Measurements from ENCODE around the gene PEMT.

The PEMT gene

GRCh38 chr17:17603895-17604225, 12.4 kb upstream of the PEMT start:
- DNase-seq: no peak

- no peak for DNase-seq
These were observed 11.8 kb upstream of the PEMT start for GRCh38 chr17:17603178-17603894.

GRCh38 chr17:17599965-17600364, 8.5 kb upstream of the PEMT start:
- no peak for DNase-seq

DNA sequence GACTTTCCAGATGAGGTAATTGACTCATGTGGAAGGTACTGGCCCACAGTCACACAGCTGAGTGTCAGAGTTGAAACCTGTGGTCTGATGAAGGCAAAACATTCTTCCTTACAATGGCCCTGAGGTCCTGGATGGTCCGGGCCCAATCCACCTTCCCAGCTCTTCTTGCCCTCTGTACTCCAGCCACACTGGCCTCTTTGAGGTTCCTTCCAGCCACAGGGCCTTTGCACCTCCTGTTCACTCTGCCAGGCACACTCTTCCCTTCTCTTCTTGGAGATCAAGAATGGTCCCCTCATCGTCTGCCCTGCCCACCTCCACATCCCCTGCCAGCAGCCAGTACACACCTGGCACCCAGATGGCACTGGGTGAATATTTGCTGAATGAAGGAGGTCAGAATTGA, 6.5 kb upstream of the PEMT start:
- DNase-seq: no peak

GRCh38 chr17:17595755-17596154, 4.2 kb upstream of the PEMT start:
- DNase-seq: no peak

DNA sequence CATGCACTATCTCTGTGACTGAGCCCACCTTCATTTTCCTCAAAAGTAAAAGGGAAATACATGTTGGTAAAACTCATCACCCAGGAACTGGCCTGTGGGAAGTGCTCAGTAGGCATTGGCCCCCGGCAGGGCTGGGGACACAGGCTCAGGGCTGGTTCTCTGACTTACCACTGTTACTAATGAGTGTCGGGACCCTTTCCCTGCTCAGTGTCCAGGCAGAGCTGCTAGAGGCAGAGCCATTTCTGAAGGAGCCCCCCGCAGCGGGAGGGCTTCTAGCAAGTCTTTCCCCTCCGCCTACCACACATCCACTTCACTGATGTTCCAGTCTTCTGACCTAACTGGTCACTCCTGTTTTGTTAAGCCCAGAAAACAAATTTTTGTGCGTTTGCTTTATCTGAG, 1.7 kb upstream of the PEMT start:
- no peak for DNase-seq

DNA sequence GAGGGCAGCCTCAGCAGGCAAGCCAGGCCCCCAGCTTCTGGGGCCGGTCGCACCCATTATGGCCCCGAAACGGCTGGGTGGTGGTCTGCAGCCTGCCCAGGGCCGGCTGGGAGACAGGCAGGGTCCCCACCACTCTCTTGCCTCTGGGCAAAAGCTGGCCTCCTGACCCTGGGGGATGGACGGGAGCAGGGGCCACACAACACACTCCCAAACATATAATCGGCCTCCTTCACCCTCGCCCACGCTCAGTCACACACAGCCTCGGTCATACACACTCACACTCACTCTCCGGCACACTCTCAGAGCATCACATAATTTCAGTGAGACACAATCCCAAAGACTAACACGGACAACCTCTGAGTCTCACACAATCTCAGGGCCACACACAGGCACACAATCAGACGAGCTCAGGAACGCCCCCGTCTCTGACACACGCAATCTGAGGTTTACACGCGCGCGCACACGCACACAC, 589 bp downstream of the PEMT start:
- no peak for DNase-seq

DNA sequence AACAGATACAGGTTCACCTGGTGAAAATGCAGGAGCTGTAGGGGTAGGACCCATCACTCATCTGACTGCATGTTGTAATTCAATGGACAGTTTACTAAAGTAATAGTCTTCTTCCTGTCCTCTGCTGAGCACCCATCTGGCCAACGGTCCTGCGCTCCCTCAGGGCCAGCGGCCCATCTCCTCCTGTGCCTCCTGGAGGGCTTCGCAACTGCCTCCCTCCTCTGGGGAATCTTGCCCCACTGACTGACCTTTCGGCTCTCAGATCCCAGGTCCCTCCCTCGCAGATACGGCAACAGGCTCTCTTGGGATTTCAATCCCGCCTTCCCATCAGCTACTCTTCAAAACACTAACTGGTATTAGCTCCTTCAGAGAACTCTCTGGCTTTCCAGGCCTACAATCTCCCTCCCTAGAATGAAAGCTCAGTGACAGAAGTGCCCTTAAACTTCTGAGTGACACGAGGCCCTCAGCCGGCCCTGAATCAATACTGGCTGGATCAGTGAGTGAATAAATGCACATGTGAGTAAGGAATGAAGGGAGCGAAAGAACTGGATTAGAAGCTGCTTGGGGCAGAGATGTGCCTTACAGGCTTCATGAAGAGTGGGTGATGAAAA, 1.3 kb downstream of the PEMT start:
- no peak for DNase-seq

DNA sequence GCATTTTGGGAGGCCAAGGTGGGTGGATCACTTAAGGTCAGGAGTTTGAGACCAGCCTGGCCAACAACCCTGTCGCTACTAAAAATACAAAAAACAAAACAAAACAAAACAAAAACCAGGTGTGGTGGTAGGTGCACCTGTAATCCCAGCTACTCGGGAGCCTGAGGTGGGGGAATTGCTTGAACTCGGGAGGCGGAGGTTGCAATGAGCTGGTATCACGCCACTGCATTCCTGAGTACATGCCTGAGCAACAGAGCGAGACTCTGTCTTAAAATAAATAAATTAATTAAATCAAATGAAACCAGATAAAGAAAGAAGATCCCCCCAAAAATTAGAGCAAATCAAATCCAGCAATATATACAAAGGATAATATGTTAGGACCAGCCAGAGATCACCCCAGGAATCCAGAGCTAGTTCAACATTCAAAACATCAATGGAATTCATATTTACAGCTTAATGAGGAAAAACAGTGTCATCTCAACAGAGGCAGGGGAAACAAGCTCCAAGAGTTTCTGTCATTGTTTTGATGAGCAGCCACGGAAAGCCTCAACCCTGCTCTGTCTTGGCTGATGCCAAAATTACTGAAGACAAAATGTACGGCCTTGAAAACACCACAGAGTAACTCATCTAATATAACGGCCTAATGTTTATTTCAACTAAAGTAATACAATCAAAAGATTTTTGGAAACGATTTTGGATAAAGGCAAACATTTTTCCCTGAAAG, 3.7 kb downstream of the PEMT start:
- DNase-seq: no peak

GRCh38 chr17:17582372-17582771, 9.1 kb downstream of the PEMT start:
- no peak for DNase-seq

- DNase-seq: no peak
These were observed 10.0 kb downstream of the PEMT start for GRCh38 chr17:17581509-17581908.

DNA sequence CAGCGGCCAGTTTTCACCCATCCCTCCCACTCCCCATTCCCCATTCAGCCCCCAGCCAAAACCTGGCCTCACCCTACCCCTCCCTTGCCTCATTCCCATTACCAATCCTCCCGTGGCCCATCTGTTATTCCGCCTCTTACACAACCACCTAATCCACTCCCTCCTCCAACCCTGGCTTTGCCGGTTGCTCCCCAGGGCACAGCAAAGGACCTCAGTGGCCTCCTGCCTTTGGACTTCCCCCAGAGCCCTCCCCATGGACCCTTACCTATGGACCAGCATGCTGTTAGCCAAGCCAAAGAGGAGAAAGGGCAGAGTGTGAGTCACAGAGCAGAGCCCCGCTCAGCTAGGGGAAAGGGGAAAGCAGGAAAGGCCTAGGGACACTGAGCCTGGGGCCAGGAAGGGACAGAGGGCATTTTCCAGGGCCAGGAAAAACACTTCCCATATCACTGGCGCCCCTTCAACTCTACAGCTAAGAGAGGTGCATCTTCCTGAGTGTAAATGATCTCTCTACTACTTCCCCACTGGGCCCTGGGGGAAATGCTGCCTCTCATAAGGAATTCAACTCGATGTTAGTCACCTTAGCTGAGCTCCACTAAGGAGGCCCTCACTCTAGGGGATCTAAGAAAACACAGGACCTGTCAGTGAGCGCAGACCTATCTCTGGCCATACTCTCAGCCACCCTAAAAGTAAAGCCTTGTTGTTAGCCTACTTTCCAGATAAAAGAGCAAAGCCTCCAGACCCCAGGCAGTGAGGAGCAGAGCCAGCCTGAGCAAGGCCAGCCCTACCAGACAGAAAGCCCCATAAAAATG, 10.6 kb downstream of the PEMT start:
- no peak for DNase-seq

- no peak for DNase-seq
These were observed 11.8 kb downstream of the PEMT start for GRCh38 chr17:17579691-17580090.

GRCh38 chr17:17577373-17577772, 14.1 kb downstream of the PEMT start:
- DNase-seq: no peak

- no peak for DNase-seq
These were observed 14.7 kb downstream of the PEMT start for GRCh38 chr17:17576772-17577234.

- no peak for DNase-seq
These were observed 15.9 kb downstream of the PEMT start for GRCh38 chr17:17575360-17576251.

- DNase-seq: no peak
These were observed 17.6 kb downstream of the PEMT start for GRCh38 chr17:17573912-17574311.

DNA sequence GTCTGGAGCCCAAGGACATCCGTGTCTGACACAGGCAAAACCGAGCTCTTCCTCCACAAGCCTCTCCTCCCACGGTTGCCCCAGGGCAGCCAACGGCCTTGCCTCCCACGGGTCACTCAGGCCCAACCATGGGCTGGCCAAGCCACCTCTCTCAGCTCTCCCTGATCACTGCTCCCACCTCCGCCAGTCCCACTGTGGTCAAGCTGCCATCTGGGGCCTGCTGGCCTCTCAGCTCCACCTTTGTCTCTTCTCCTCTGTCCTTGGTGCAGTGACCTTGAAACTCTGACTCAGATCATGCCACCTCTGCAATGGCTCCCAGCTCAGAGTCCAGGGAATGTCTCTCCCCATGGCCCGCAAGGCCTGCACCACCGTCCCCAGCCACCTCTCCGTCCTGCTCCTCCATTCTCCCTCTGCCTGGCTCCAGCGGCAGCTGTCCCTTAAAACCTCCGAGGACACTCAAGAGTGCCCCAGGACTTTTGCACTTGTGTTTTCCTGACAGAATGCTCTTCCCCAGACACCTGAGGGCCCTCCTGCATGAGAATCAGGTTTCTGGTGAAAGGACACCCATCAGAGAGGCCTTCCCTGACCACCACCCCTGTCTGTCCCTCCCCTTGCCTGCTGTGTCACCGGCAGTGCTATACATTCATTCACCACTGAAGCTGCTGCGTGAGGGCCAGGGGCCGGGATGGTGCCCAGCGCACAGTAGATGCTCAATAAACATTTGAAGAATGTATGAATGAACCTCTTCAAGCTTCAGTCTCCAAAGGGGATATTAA, 19.3 kb downstream of the PEMT start:
- DNase-seq: no peak

- no peak for DNase-seq
These were observed 20.5 kb downstream of the PEMT start for GRCh38 chr17:17570798-17571716.

- no peak for DNase-seq
These were observed 21.2 kb downstream of the PEMT start for GRCh38 chr17:17570140-17570797.
